T-cell (primary cell): Measurements from ENCODE around the gene ATF2. TPM values are rescaled to one million over a fixed set of nuclear protein-coding genes. Genes with fewer than 3 reads are reported as not detected.

Source experiments
- ATAC-seq, 4 experiments: fragments of 200-7000 bp in 3 of 4; fragments of 150-1000 bp in 1 of 4; cut with Tn5 transposase; replicated peaks in 1 of 4; 1 replicate in 3 of 4; 2 replicates in 1 of 4; pipeline ENCODE4 v1.10.0; 2021; ENCODE audit warnings: moderate library complexity in 3 of 4, mild to moderate bottlenecking in 2 of 4, moderate number of reproducible peaks in 1 of 4
- CTCF ChIA-PET, 2 donors: fragments of 300-600 bp; sonication (Branson Sonifier 250); formaldehyde crosslinking; loops; one replicate each; lab custom pipeline; 2022; ENCODE audit warnings: antibody characterized with exemption in 2 of 2; lab: Charles Lee
- POLR2A ChIA-PET, 2 donors: fragments of 300-600 bp; sonication (Branson Sonifier 250); formaldehyde crosslinking; loops; one replicate each; lab custom pipeline; 2022; ENCODE audit warnings: antibody characterized with exemption in 2 of 2; lab: Charles Lee
- DNase-seq, 35 experiments: peaks; one replicate each; pipeline versions ENCODE4 v3.0.0 to v3.0.0-alpha.2; 2013 to 2023
- H3K27ac ChIP-seq: one replicate; pipeline ENCODE4 v1.5.1; 2013; ENCODE audit warnings: low read length
- H3K27me3 ChIP-seq, 2 experiments: replicated peaks in 1 of 2; 1 replicate in 1 of 2; 2 replicates in 1 of 2; pipeline versions ENCODE4 v1.6.1 to v1.7.0; 2013; ENCODE audit warnings: low read length in 1 of 2, mixed read lengths in 1 of 2; ENCODE audit not compliant: control insufficient read depth in 2 of 2, insufficient read depth in 2 of 2; ENCODE audit errors: extremely low read depth in 1 of 2
- H3K36me3 ChIP-seq, 2 donors: 1 replicate in 1 of 2; 2 replicates in 1 of 2; pipeline versions ENCODE4 v1.6.1 to v1.7.0; 2013; ENCODE audit warnings: low read length in 1 of 2; ENCODE audit not compliant: control insufficient read depth in 2 of 2, insufficient read depth in 1 of 2; ENCODE audit errors: extremely low read depth in 1 of 2
- H3K4me1 ChIP-seq, 2 experiments: 1 replicate in 1 of 2; 2 replicates in 1 of 2; pipeline versions ENCODE4 v1.6.1 to v1.7.0; 2013; ENCODE audit warnings: low read length in 2 of 2, mixed read lengths in 1 of 2; ENCODE audit not compliant: insufficient read depth in 2 of 2, control insufficient read depth in 1 of 2; ENCODE audit errors: extremely low read depth in 1 of 2
- H3K4me3 ChIP-seq, 2 donors: 1 replicate in 1 of 2; 2 replicates in 1 of 2; pipeline versions ENCODE4 v1.5.1 to v1.7.0; 2013; ENCODE audit warnings: mild to moderate bottlenecking in 2 of 2, low read length in 1 of 2, moderate library complexity in 1 of 2; ENCODE audit not compliant: control insufficient read depth in 1 of 2; ENCODE audit errors: extremely low read depth in 1 of 2
- H3K9me3 ChIP-seq: 2 replicates; pipeline ENCODE4 v1.7.0; 2013
- H3K27ac Mint-ChIP-seq, 2 donors: one replicate each; pipeline ENCODE4 v1.8.0; 2020 to 2021; ENCODE audit warnings: mild to moderate bottlenecking in 2 of 2, mixed read lengths in 2 of 2
- H3K27me3 Mint-ChIP-seq, 2 donors: one replicate each; pipeline ENCODE4 v1.8.0; 2021 to 2022; ENCODE audit warnings: mixed read lengths in 2 of 2
- H3K36me3 Mint-ChIP-seq: one replicate; pipeline ENCODE4 v1.8.0; 2021; ENCODE audit warnings: mixed read lengths
- H3K4me1 Mint-ChIP-seq, 3 donors: one replicate each; pipeline ENCODE4 v1.8.0; 2020 to 2022; ENCODE audit warnings: mixed read lengths in 3 of 3, mild to moderate bottlenecking in 1 of 3
- H3K4me3 Mint-ChIP-seq, 3 donors: one replicate each; pipeline ENCODE4 v1.8.0; 2020 to 2022; ENCODE audit warnings: mild to moderate bottlenecking in 3 of 3, mixed read lengths in 3 of 3, moderate library complexity in 3 of 3
- H3K9me3 Mint-ChIP-seq, 3 donors: one replicate each; pipeline ENCODE4 v1.8.0; 2020 to 2022; ENCODE audit warnings: mixed read lengths in 3 of 3
- WGBS: methylation state at CpG from one replicate; pipeline ENCODE4 v1.1.5; 2013; ENCODE audit warnings: missing lambda C conversion rate; ENCODE audit not compliant: insufficient coverage; 5-methylcytosine and 5-hydroxymethylcytosine counted together
- total RNA-seq, 35 experiments: library from RNA in 6 of 35; stranded (reverse) in 6 of 35; fragments of 120-200 nt in 1 of 35; gene quantifications; one replicate each; pipeline versions ENCODE4 v1.2.1 to v1.2.4 and lab custom pipeline; 2013 to 2026

The ATF2 gene
- total RNA-seq, 5 donors from 2014 or later (not counting 1 experiment from before 2014, with no cell fraction given) = 49.1 to 57.0 (median 52.9) TPM

GRCh38 chr2:175068534-175068933 is 99.5 kb downstream of the ATF2 start:
- no CpG with 5 or more reads among the region's 1 CpG for WGBS
- H3K4me3 ChIP-seq = no peak overlapping the region
- no peaks in the 10 kb centered on the region for H3K9me3 ChIP-seq
- peaks cover 66% of the 10 kb centered on the region for H3K36me3 Mint-ChIP-seq
- no peak overlapping the region for H3K27ac ChIP-seq
- H3K27me3 ChIP-seq = no peaks in the 10 kb centered on the region
- no peak for DNase-seq
- no peak overlapping the region for H3K27ac Mint-ChIP-seq
- H3K4me1 Mint-ChIP-seq = peaks cover 0 to 4% (median 0%) of the 10 kb centered on the region in 3 donors
- no peak overlapping the region for H3K4me3 Mint-ChIP-seq
- ATAC-seq = no peak
- H3K36me3 ChIP-seq = peaks cover 0 to 16% of the 10 kb centered on the region in 2 donors
- no peaks in the 10 kb centered on the region for H3K4me1 ChIP-seq
- H3K9me3 Mint-ChIP-seq = no peaks in the 10 kb centered on the region
- CTCF ChIA-PET = no interaction called here
- POLR2A ChIA-PET = no interaction called here
- H3K27me3 Mint-ChIP-seq = no peaks in the 10 kb centered on the region

- ATAC-seq (no peak), DNase-seq (no peak)
- H3K9me3 Mint-ChIP-seq = no peaks in the 10 kb centered on the region
- ChIA-PET POLR2A (no interaction called here), CTCF (no interaction called here)
- H3K9me3 ChIP-seq = no peaks in the 10 kb centered on the region
- peaks cover 0 to 6% of the 10 kb centered on the region in 2 experiments for H3K4me1 ChIP-seq
- H3K27ac ChIP-seq = no peak overlapping the region
- H3K4me3 Mint-ChIP-seq = no peak overlapping the region
- no peak overlapping the region for H3K27ac Mint-ChIP-seq
- peaks cover 3 to 7% (median 3%) of the 10 kb centered on the region in 3 donors for H3K4me1 Mint-ChIP-seq
- peaks cover 64% of the 10 kb centered on the region for H3K36me3 Mint-ChIP-seq
- peaks cover 0 to 4% of the 10 kb centered on the region in 2 donors for H3K36me3 ChIP-seq
- WGBS = 92% methylated on average over 3 of the region's 4 CpGs
- H3K27me3 ChIP-seq = no peaks in the 10 kb centered on the region
- no peak overlapping the region for H3K4me3 ChIP-seq
- no peaks in the 10 kb centered on the region for H3K27me3 Mint-ChIP-seq
Measured at GRCh38 chr2:175066411-175066810, 101.6 kb downstream of the ATF2 start.

DNA sequence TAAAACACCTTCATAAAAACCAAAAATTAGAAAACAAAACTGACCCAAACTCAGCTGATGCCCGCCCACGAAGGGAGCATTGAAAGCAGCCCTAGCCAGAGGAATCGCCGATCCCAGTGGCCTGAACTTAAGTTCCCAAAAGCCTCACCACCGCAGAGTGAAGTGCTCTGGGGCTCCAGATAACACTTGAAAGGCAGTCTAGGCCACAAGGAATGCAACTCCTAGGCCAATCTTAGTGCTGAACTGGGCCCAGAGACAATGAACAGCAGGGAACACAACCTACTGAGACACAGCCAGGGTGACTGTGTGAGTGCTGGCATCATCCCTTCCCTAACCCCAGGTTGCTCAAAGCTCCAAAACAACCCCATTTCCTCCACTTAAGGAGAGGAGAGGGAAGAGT is 103.2 kb downstream of the ATF2 start:
- Mint-ChIP-seq H3K4me1 (peaks cover 3 to 7% (median 3%) of the 10 kb centered on the region in 3 donors), H3K4me3 (no peak overlapping the region), H3K27ac (no peak overlapping the region), H3K27me3 (no peaks in the 10 kb centered on the region), H3K9me3 (no peaks in the 10 kb centered on the region), H3K36me3 (peaks cover 64% of the 10 kb centered on the region)
- Histone ChIP-seq H3K36me3 (no peaks in the 10 kb centered on the region), H3K4me3 (no peak overlapping the region), H3K9me3 (no peaks in the 10 kb centered on the region), H3K27ac (no peak overlapping the region), H3K4me1 (peaks cover 0 to 6% of the 10 kb centered on the region in 2 experiments), H3K27me3 (no peaks in the 10 kb centered on the region)
- CTCF ChIA-PET = no interaction called here
- POLR2A ChIA-PET = no interaction called here
- WGBS = 98% methylated on average over 5 of the region's 5 CpGs
- no peak for DNase-seq
- ATAC-seq = no peak

- Histone ChIP-seq H3K4me1 (peaks cover 0 to 6% of the 10 kb centered on the region in 2 experiments), H3K27ac (no peak overlapping the region), H3K36me3 (no peaks in the 10 kb centered on the region), H3K9me3 (no peaks in the 10 kb centered on the region), H3K27me3 (no peaks in the 10 kb centered on the region), H3K4me3 (no peak overlapping the region)
- ChIA-PET POLR2A (no interaction called here), CTCF (no interaction called here)
- no CpG with 5 or more reads among the region's 2 CpGs for WGBS
- DNase-seq (no peak), ATAC-seq (no peak)
- Mint-ChIP-seq H3K27ac (no peak overlapping the region), H3K27me3 (no peaks in the 10 kb centered on the region), H3K4me1 (peaks cover 3 to 7% (median 3%) of the 10 kb centered on the region in 3 donors), H3K36me3 (peaks cover 62% of the 10 kb centered on the region), H3K4me3 (no peak overlapping the region), H3K9me3 (no peaks in the 10 kb centered on the region)
Measured at GRCh38 chr2:175063741-175064140, 104.3 kb downstream of the ATF2 start.

- H3K4me1 Mint-ChIP-seq = peaks cover 3 to 7% (median 3%) of the 10 kb centered on the region in 3 donors
- peaks cover 54% of the 10 kb centered on the region for H3K36me3 Mint-ChIP-seq
- no peak overlapping the region for H3K27ac Mint-ChIP-seq
- CTCF ChIA-PET = no interaction called here
- no peaks in the 10 kb centered on the region for H3K9me3 Mint-ChIP-seq
- POLR2A ChIA-PET = interaction anchor here in 1 of 2 donors (0.5 kb wide), 1 partner anchor 808 kb away, joined by 3 read pairs; no protein-coding TSS in a partner anchor
- Histone ChIP-seq H3K4me3 (no peak overlapping the region), H3K27ac (no peak overlapping the region), H3K4me1 (peaks cover 0 to 6% of the 10 kb centered on the region in 2 experiments), H3K27me3 (no peaks in the 10 kb centered on the region), H3K36me3 (no peaks in the 10 kb centered on the region), H3K9me3 (no peaks in the 10 kb centered on the region)
- 48% methylated on average over 2 of the region's 10 CpGs for WGBS
- ATAC-seq (no peak), DNase-seq (no peak)
- H3K4me3 Mint-ChIP-seq = no peak overlapping the region
- H3K27me3 Mint-ChIP-seq = no peaks in the 10 kb centered on the region
Measured at GRCh38 chr2:175062787-175063585, 105.0 kb downstream of the ATF2 start.

GRCh38 chr2:175057078-175057685 is 110.8 kb downstream of the ATF2 start:
- ATAC-seq (no peak), DNase-seq (no peak)
- no peak overlapping the region for H3K4me3 Mint-ChIP-seq
- H3K36me3 Mint-ChIP-seq = peaks cover 28% of the 10 kb centered on the region
- no peak overlapping the region for H3K27ac Mint-ChIP-seq
- 100% methylated on average over 3 of the region's 5 CpGs for WGBS
- Histone ChIP-seq H3K9me3 (no peaks in the 10 kb centered on the region), H3K4me3 (no peak overlapping the region), H3K36me3 (no peaks in the 10 kb centered on the region), H3K27ac (no peak overlapping the region), H3K27me3 (no peaks in the 10 kb centered on the region), H3K4me1 (peaks cover 0 to 6% of the 10 kb centered on the region in 2 experiments)
- ChIA-PET POLR2A (no interaction called here), CTCF (no interaction called here)
- no peaks in the 10 kb centered on the region for H3K4me1 Mint-ChIP-seq
- peaks cover 0 to 4% (median 0%) of the 10 kb centered on the region in 3 donors for H3K9me3 Mint-ChIP-seq
- H3K27me3 Mint-ChIP-seq = no peaks in the 10 kb centered on the region
